Rectal smooth muscle tissue (tissue), 1 donor: ENCODE results near the gene WDR37.

ENCODE experiments used
- H3K27ac ChIP-seq: one replicate; pipeline ENCODE4 v1.7.0; 2013; ENCODE audit warnings: low read depth, low read length, inconsistent platforms
- H3K27me3 ChIP-seq: one replicate; pipeline ENCODE4 v1.7.0; 2013; ENCODE audit warnings: low read length; ENCODE audit not compliant: control insufficient read depth, insufficient read depth
- H3K36me3 ChIP-seq: one replicate; pipeline ENCODE4 v1.7.0; 2013; ENCODE audit warnings: low read length; ENCODE audit not compliant: control insufficient read depth, insufficient read depth
- H3K4me1 ChIP-seq: one replicate; pipeline ENCODE4 v1.7.0; 2013; ENCODE audit warnings: low read length; ENCODE audit not compliant: control insufficient read depth, insufficient read depth
- H3K4me3 ChIP-seq: one replicate; pipeline ENCODE4 v1.7.0; 2013; ENCODE audit warnings: low read length
- H3K9ac ChIP-seq: one replicate; pipeline ENCODE4 v1.7.0; 2013; ENCODE audit warnings: low read length

WDR37 gene

GRCh38 chr10:1142596-1142995, 86.4 kb downstream of the WDR37 start:
- Histone ChIP-seq H3K4me3 (no peak overlapping the region), H3K27ac (no peak overlapping the region)

DNA sequence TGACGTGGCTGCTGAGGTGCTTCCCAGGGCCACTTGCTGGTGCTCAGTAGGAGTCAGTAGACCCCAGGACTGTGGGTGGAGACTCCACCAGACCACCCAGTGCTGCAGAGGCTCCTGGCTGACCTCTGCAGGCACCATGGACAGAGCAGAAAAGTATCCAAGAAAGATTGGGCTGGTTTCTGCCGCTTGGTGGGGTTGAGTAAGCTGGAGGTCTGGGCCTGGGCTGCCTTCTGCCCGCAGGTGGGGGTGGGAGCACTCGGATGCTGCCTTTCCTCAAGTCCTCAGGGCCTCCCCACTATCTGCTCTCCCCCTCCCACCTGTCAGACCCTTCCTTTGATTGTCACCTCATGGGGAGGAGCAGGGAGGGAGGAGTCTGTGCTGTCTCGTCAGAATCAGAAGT, 91.6 kb downstream of the WDR37 start:
- H3K36me3 ChIP-seq = no peaks in the 10 kb centered on the region
- no peaks in the 10 kb centered on the region for H3K27me3 ChIP-seq
- no peaks in the 10 kb centered on the region for H3K4me1 ChIP-seq
- H3K27ac ChIP-seq = no peak overlapping the region
- H3K9ac ChIP-seq = no peak overlapping the region
- H3K4me3 ChIP-seq = no peak overlapping the region

More at GRCh38 chr10:1142596-1142995, 86.4 kb downstream of the WDR37 start:
- Histone ChIP-seq H3K4me1 (no peaks in the 10 kb centered on the region), H3K27me3 (no peaks in the 10 kb centered on the region), H3K9ac (no peak overlapping the region), H3K36me3 (no peaks in the 10 kb centered on the region)

DNA sequence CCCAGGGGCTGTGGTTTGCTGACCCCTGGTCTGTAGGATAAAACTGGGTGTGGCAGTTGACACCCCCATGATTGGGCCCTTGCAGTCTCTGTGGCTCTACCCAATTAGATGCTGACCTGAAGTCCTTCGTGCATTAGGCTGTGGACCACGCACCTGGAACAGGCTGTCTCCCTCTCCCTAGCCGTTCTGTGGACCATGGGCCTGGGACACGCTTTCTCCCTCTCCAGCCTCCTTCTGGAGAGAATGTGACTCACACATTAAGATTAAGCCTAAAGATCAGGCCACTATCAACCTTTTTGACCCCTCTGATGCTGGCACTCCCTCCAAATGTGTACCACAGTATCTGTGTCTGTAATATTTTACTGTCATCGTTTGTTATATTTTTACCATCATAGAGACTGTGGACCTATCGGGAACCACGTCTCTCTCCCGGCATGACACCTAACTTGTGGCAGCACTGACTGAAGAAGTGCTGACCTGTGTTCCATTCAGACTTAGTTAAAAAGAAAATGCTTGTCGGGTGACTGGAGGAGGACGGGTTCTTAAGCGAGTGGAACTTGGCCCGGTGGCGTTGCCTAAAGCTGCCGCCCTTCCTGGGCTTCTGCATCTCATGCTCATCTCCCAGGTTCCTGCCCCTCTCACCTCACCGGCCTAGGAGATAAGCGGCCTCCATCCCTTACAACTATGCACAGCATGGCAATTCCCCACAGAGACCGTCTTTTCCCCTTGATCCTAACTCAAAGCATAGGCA, 92.8 kb downstream of the WDR37 start:
- no peak overlapping the region for H3K4me3 ChIP-seq
- no peaks in the 10 kb centered on the region for H3K4me1 ChIP-seq
- H3K36me3 ChIP-seq = no peaks in the 10 kb centered on the region
- no peak overlapping the region for H3K9ac ChIP-seq
- no peaks in the 10 kb centered on the region for H3K27me3 ChIP-seq
- no peak overlapping the region for H3K27ac ChIP-seq

DNA sequence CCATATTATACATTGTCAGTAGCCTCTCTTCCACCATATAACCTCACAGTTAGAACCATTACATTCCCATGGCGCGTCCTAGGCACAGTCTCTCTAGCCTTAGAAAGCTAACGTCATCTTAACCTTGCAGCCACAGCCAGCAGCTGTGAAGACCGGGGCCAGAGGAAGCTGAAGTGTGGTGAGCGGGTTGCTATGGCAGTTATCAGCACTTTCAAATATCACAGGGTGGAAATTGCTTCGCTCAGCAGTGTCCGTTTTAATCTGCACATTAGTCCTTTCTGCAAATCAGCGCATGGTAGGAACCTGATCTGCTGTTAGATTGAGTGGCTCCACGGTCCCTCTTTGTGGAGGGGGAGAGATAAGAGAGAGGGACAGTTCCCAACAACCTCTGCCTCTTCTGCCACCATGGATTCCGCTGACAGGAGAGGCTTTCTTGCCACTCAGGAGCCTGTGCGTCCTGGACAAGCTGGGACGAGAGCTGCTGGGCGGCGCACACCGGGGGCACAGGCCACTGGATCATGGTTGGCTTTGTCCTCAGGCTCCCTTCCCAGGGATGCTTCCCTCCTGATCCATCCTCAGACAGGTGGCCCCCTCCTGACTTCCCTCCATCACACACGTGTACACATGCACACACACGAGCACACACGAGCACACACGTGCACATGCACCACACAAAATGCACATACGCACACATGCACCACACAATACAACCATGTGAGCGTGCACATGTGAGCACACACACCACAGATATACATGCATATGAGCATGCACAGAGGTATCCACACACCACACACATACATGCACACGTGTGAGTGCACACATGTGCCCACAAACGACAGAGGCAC, 93.8 kb downstream of the WDR37 start:
- Histone ChIP-seq H3K27me3 (no peaks in the 10 kb centered on the region), H3K4me3 (no peak overlapping the region), H3K27ac (no peak overlapping the region), H3K4me1 (no peaks in the 10 kb centered on the region), H3K36me3 (no peaks in the 10 kb centered on the region), H3K9ac (no peak overlapping the region)

DNA sequence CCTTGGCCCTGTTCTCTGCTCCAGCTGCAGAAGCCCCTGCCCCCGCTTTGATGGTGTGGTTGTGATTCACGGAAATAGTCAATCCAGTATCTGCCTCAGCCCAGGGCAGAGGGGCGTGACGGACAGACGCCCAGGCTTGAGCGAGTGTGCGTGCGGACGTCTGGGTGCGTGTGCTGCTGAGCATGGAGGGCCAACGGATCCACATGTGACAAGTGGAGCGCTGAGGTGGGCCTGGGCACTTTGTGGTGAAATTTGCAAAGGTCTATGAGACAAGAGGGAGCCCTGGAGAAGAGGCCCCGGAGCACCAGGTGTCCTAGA, 94.4 kb downstream of the WDR37 start:
- no peaks in the 10 kb centered on the region for H3K36me3 ChIP-seq
- H3K27me3 ChIP-seq = no peaks in the 10 kb centered on the region
- H3K4me1 ChIP-seq = no peaks in the 10 kb centered on the region
- H3K9ac ChIP-seq = no peak overlapping the region
- H3K27ac ChIP-seq = no peak overlapping the region
- no peak overlapping the region for H3K4me3 ChIP-seq

DNA sequence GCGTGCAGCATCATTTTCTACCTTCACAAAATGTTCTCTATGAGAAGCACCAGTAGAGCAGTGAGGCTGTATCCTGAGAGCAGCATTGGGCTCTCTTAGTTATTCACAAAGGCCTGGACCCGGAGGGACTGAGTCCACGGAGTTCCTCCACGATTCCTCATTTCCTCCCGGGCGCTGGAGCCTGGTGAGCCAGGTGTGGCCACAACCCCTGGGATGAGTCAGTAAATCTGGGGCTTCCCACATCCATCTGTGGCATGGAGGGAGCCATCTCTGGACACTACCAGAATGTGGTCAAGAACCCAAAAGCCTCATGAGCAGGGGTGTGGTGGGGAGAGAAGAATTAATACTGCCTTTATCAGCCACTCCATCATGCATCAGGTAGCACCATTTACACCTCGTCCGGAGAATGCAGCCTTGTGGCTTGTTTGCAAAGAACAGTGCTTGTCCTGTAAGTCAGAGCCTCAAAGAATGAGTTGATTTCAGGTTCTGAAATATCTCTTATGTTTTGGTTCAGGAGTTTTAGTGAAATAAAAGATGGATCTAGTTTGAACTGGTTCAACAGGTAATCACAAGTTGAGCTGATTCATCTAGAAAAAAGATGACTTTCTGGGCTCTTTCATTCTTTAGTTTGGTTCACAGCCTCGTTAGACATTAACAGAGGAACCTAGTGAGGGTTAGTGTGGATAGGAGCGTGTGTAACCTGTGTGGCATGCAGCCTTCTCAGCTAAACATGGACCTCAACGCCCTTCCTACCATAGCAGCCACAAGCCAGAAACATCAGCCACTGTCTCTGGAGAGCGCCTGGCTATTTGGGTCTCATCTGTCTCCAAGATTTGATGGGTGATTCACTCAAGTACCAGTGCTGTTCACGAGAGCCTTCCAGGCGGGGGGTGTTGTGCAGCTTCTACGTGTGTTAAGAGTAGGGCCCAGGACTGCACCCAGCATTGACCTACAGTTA, 95.2 kb downstream of the WDR37 start:
- H3K4me3 ChIP-seq = no peak overlapping the region
- H3K9ac ChIP-seq = no peak overlapping the region
- no peaks in the 10 kb centered on the region for H3K4me1 ChIP-seq
- H3K27me3 ChIP-seq = no peaks in the 10 kb centered on the region
- H3K36me3 ChIP-seq = no peaks in the 10 kb centered on the region
- no peak overlapping the region for H3K27ac ChIP-seq

DNA sequence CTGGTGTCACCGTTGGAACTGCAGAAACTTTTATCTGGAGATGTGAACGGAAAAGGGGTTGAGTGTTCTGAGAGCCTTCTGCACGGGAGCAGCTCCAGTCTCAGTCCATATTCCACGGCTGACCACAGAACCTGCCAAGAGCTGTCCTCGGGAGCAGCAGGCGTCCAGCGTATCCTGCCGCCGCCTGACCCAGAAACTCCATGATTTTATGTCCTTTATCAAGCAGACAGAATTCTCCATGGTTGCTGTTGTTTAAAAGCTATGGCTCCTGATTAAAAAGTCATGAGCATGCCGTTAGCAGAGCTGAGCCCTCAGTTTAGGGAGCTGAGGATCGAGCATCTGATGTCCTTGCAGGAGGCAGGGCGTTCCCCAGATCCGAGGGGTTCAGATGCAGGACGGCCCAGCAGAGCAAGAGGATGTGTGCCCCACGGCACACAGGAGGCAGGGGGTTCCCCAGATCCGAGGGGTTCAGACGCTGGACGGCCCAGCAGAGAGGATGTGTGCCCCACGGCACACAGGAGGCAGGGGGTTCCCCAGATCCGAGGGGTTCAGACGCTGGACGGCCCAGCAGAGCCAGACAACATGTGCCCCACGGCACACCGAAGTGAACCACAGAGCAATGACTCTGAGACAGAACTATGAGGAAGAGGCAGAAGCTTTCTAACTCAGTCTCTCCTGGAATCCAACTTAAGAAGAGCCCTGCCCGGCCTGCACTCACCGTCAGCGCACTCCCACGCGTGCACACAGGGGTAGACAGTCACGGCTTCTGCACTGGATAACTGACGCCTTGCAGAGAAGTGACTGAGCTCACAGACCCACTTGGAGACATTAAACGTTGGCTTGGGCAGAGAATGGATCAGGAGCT, 96.4 kb downstream of the WDR37 start:
- H3K9ac ChIP-seq = no peak overlapping the region
- no peak overlapping the region for H3K4me3 ChIP-seq
- no peaks in the 10 kb centered on the region for H3K4me1 ChIP-seq
- no peaks in the 10 kb centered on the region for H3K36me3 ChIP-seq
- no peaks in the 10 kb centered on the region for H3K27me3 ChIP-seq
- H3K27ac ChIP-seq = no peak overlapping the region

- Histone ChIP-seq H3K27me3 (no peaks in the 10 kb centered on the region), H3K27ac (no peak overlapping the region), H3K9ac (no peak overlapping the region), H3K36me3 (no peaks in the 10 kb centered on the region), H3K4me3 (no peak overlapping the region), H3K4me1 (no peaks in the 10 kb centered on the region)
Observed at GRCh38 chr10:1153251-1153763, 97.1 kb downstream of the WDR37 start.

- Histone ChIP-seq H3K4me1 (no peaks in the 10 kb centered on the region), H3K27me3 (no peaks in the 10 kb centered on the region), H3K4me3 (no peak overlapping the region), H3K9ac (no peak overlapping the region), H3K36me3 (no peaks in the 10 kb centered on the region), H3K27ac (no peak overlapping the region)
Observed at GRCh38 chr10:1153805-1154351, 97.7 kb downstream of the WDR37 start.

DNA sequence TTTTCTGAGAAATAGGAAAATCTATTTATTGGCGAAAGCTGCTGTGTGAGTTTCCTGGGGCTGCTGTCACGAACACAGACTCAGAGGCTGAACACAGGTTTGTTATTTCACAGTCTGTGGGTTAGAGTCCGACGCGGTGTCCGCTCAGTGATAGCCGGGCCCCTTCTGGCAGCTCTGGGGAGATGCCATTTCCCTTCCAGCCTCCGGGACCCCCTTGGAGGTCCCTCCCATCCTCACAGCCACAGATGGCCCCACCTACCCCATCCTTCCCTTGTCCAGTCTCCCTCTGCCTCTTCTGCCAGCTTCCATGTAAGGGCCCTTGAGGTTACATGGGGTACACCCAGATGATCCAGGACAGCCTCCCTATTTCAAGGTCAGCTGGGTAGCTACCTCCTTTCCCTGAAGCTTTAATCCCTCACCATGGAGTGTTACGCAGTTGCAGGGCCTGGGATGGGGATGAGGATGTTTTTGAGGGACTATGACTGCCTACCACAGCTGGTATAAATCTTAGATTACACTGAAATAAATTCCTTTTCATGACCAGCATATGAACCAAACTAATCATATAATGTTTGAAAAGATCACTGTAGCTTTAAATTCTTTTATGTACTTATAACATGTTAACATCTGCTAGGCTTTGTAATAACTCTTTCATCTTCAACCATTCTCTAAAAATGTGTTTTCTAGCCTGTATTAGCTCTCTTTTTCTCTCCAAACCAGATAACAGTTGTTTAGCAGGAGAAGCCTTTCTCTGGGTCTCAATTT, 98.5 kb downstream of the WDR37 start:
- Histone ChIP-seq H3K36me3 (no peaks in the 10 kb centered on the region), H3K27ac (no peak overlapping the region), H3K27me3 (no peaks in the 10 kb centered on the region), H3K4me3 (no peak overlapping the region), H3K4me1 (no peaks in the 10 kb centered on the region), H3K9ac (no peak overlapping the region)
